Keratinocyte (primary cell): ENCODE measurements around the gene ZNF264. TPM values are rescaled to one million over a fixed set of nuclear protein-coding genes. Genes with fewer than 3 reads are reported as not detected.

Experiments
- DNase-seq: peaks from one replicate; pipeline ENCODE4 v3.0.0-alpha.2; 2011; ENCODE audit warnings: low read depth, missing footprints, low spot score
- FAIRE-seq: peaks from 2 replicates; lab custom pipeline; 2011; peaks lifted over from hg19 to GRCh38; lab: Jason Lieb, UNC
- H2AFZ ChIP-seq: 2 replicates; pipeline ENCODE4 v1.6.0; 2012; ENCODE audit warnings: low read length, control low read depth, inconsistent platforms; ENCODE audit not compliant: control insufficient read depth
- H3K27ac ChIP-seq: 2 replicates; pipeline ENCODE4 v1.5.1; 2011; ENCODE audit warnings: low read length; ENCODE audit not compliant: control insufficient read depth, insufficient read depth
- H3K27me3 ChIP-seq: 3 replicates; pipeline ENCODE4 v1.6.0; 2011; ENCODE audit warnings: low read length; ENCODE audit not compliant: control insufficient read depth, insufficient read depth; ENCODE audit errors: extremely low read depth
- H3K36me3 ChIP-seq, 2 experiments: 2 replicates in 1 of 2; 3 replicates in 1 of 2; pipeline ENCODE4 v1.5.1; 2011; ENCODE audit warnings: low read length in 2 of 2, mild to moderate bottlenecking in 1 of 2; ENCODE audit not compliant: control insufficient read depth in 2 of 2, insufficient read depth in 2 of 2; ENCODE audit errors: extremely low read depth in 1 of 2
- H3K4me1 ChIP-seq: 3 replicates; pipeline ENCODE4 v1.5.1; 2011; ENCODE audit warnings: low read length; ENCODE audit not compliant: control insufficient read depth, insufficient read depth; ENCODE audit errors: extremely low read depth
- H3K4me2 ChIP-seq: 3 replicates; pipeline ENCODE4 v1.6.0; 2011; ENCODE audit warnings: low read depth, low read length; ENCODE audit not compliant: control insufficient read depth, insufficient read depth; ENCODE audit errors: extremely low read depth
- H3K4me3 ChIP-seq, 3 experiments: fragments of 200-600 bp in 1 of 3; sonication (generic) in 1 of 3; 2 replicates in 2 of 3; 3 replicates in 1 of 3; pipeline ENCODE4 v1.5.1; 2011 to 2016; ENCODE audit warnings: low read length in 3 of 3, mild to moderate bottlenecking in 3 of 3, control low read depth in 2 of 3, inconsistent platforms in 1 of 3, low read depth in 1 of 3, mixed read lengths in 1 of 3, mixed run types in 1 of 3, moderate library complexity in 1 of 3; ENCODE audit not compliant: control insufficient read depth in 2 of 3, insufficient read depth in 2 of 3; ENCODE audit errors: extremely low read depth in 1 of 3
- H3K79me2 ChIP-seq: 2 replicates; pipeline ENCODE4 v1.6.0; 2012; ENCODE audit warnings: low read length; ENCODE audit not compliant: control insufficient read depth, insufficient read depth
- H3K9ac ChIP-seq: 3 replicates; pipeline ENCODE4 v1.6.0; 2011; ENCODE audit warnings: low read length; ENCODE audit not compliant: control insufficient read depth, insufficient read depth; ENCODE audit errors: extremely low read depth
- H3K9me1 ChIP-seq: 3 replicates; pipeline ENCODE4 v1.6.0; 2011; ENCODE audit warnings: low read length; ENCODE audit not compliant: control insufficient read depth, insufficient read depth; ENCODE audit errors: extremely low read depth
- H3K9me3 ChIP-seq: 2 replicates; pipeline ENCODE4 v1.5.1; 2012; ENCODE audit warnings: low read depth, low read length; ENCODE audit not compliant: control insufficient read depth
- H4K20me1 ChIP-seq: 3 replicates; pipeline ENCODE4 v1.6.0; 2011; ENCODE audit warnings: low read length; ENCODE audit not compliant: control insufficient read depth, insufficient read depth; ENCODE audit errors: extremely low read depth
- CTCF ChIP-seq, 3 experiments: IDR thresholded peaks in 1 of 3; conservative IDR thresholded peaks in 1 of 3; optimal IDR thresholded peaks in 1 of 3; 2 replicates in 2 of 3; 3 replicates in 1 of 3; pipeline versions ENCODE3 to v1.5.1; 2011; ENCODE audit warnings: low read length in 3 of 3, mild to moderate bottlenecking in 3 of 3, moderate library complexity in 2 of 3, control low read depth in 1 of 3, inconsistent platforms in 1 of 3; ENCODE audit not compliant: insufficient read depth in 2 of 3; ENCODE audit errors: extremely low read depth in 1 of 3
- EZH2 ChIP-seq: IDR thresholded peaks from one replicate; pipeline ENCODE4 v1.6.1; 2012; ENCODE audit warnings: inconsistent platforms, mild to moderate bottlenecking, low read length, moderate library complexity
- dilution Hi-C: fragments of 300-500 bp; cut with MboI; formaldehyde crosslinking; loops from one replicate; pipeline ENCODE4 v1.7.0; 2020; ENCODE audit warnings: low sequenced_read_pairs; ENCODE audit not compliant: extremely low pct_ligation_motif_present
- polyA plus RNA-seq, 5 experiments: library from polyadenylated mRNA; depleted of rRNA in 3 of 5; stranded (reverse) in 3 of 5; stranded (forward) in 1 of 5; unstranded in 1 of 5; fragments of >200 nt; gene quantifications; 1 replicate in 1 of 5; 2 replicates in 3 of 5; 3 replicates in 1 of 5; pipeline versions ENCODE4 v1.2.1 to v1.2.3, GENCODE V29; 2011 to 2012; ENCODE audit warnings: missing spikeins in 2 of 5, low read depth in 1 of 5, low replicate concordance in 1 of 5

Gene ZNF264
- polyA plus RNA-seq, 1 donor (not counting 4 experiments of a cell fraction or from before 2014, with no cell fraction given): 7.4 TPM

- Histone ChIP-seq H3K27me3 (no peaks in the 10 kb centered on the region), H3K36me3 (peaks cover 7 to 8% of the 10 kb centered on the region in 2 experiments), H3K4me2 (peak overlapping the region; percentile 89), H2AFZ (peak overlapping the region; percentile 95), H3K4me1 (peaks cover 10% of the 10 kb centered on the region), H3K79me2 (peaks cover 34% of the 10 kb centered on the region), H4K20me1 (no peaks in the 10 kb centered on the region), H3K4me3 (peak overlapping the region; percentile 90 to 98 (median 96)), H3K27ac (peak overlapping the region; percentile 95), H3K9me1 (no peaks in the 10 kb centered on the region), H3K9me3 (no peaks in the 10 kb centered on the region), H3K9ac (peak overlapping the region; percentile 98)
- dilution Hi-C loops: no loop called here
- TF ChIP-seq EZH2 (no peak), CTCF (optimal IDR thresholded peaks at IDR 0.05 in 1 of 3, IDR thresholded peaks at IDR 0.05 in 1 of 3, conservative IDR thresholded peaks at IDR 0.05 in 1 of 3; ENCODE audit: extremely low read depth in 1 of 3, insufficient read depth in 2 of 3, low read length in 3 of 3) (no peak)
- no peak for DNase-seq
- no peak for FAIRE-seq
These were observed 49.9 kb downstream of the ZNF264 start for GRCh38 chr19:57241176-57241575.

GRCh38 chr19:57242821-57243220, 51.5 kb downstream of the ZNF264 start:
- H3K4me1 ChIP-seq: peaks cover 10% of the 10 kb centered on the region
- no peaks in the 10 kb centered on the region for H3K9me3 ChIP-seq
- TF ChIP-seq EZH2 (no peak), CTCF (optimal IDR thresholded peaks at IDR 0.05 in 1 of 3, IDR thresholded peaks at IDR 0.05 in 1 of 3, conservative IDR thresholded peaks at IDR 0.05 in 1 of 3; ENCODE audit: extremely low read depth in 1 of 3, insufficient read depth in 2 of 3, low read length in 3 of 3) (no peak)
- peaks cover 34% of the 10 kb centered on the region for H3K79me2 ChIP-seq
- no peaks in the 10 kb centered on the region for H4K20me1 ChIP-seq
- H3K27ac ChIP-seq: no peak overlapping the region
- FAIRE-seq (no peak), DNase-seq (no peak)
- no peak overlapping the region for H2AFZ ChIP-seq
- H3K9ac ChIP-seq: no peak overlapping the region
- H3K27me3 ChIP-seq: no peaks in the 10 kb centered on the region
- H3K4me2 ChIP-seq: no peak overlapping the region
- dilution Hi-C loops: no loop called here
- peaks cover 14% of the 10 kb centered on the region in 2 experiments for H3K36me3 ChIP-seq
- H3K4me3 ChIP-seq: no peak overlapping the region
- no peaks in the 10 kb centered on the region for H3K9me1 ChIP-seq
